Measurements from ENCODE around the gene XXYLT1.

The XXYLT1 gene

GRCh38 chr3:195184716-195185421, 86.1 kb downstream of the XXYLT1 start:
- DNase-seq (ENCODE audit: low spot score), result no peak

- no peak for DNase-seq (ENCODE audit: low spot score)
Observed at GRCh38 chr3:195183071-195183776, 87.7 kb downstream of the XXYLT1 start.

GRCh38 chr3:195182470-195182795, 88.5 kb downstream of the XXYLT1 start:
- DNase-seq (ENCODE audit: low spot score), result no peak

GRCh38 chr3:195181741-195182469, 89.1 kb downstream of the XXYLT1 start:
- DNase-seq (ENCODE audit: low spot score), result no peak

- no peak for DNase-seq (ENCODE audit: low spot score)
Observed at GRCh38 chr3:195181113-195181498, 89.9 kb downstream of the XXYLT1 start.

- DNase-seq (ENCODE audit: low spot score), result no peak
Observed at GRCh38 chr3:195180490-195181112, 90.4 kb downstream of the XXYLT1 start.

- DNase-seq (ENCODE audit: low spot score), result no peak
Observed at GRCh38 chr3:195179776-195180489, 91.0 kb downstream of the XXYLT1 start.

- no peak for DNase-seq (ENCODE audit: low spot score)
Observed at GRCh38 chr3:195178124-195178910, 92.6 kb downstream of the XXYLT1 start.

- DNase-seq (ENCODE audit: low spot score), result no peak
Observed at GRCh38 chr3:195177422-195178123, 93.4 kb downstream of the XXYLT1 start.

GRCh38 chr3:195176776-195177175, 94.2 kb downstream of the XXYLT1 start:
- DNase-seq (ENCODE audit: low spot score), result no peak

- DNase-seq (ENCODE audit: low spot score), result no peak
Observed at GRCh38 chr3:195175476-195176337, 95.3 kb downstream of the XXYLT1 start.

GRCh38 chr3:195175076-195175475, 95.9 kb downstream of the XXYLT1 start:
- no peak for DNase-seq (ENCODE audit: low spot score)

- DNase-seq (ENCODE audit: low spot score), result no peak
Observed at GRCh38 chr3:195173657-195174056, 97.3 kb downstream of the XXYLT1 start.

GRCh38 chr3:195172896-195173295, 98.1 kb downstream of the XXYLT1 start:
- DNase-seq (ENCODE audit: low spot score), result no peak

- no peak for DNase-seq (ENCODE audit: low spot score)
Observed at GRCh38 chr3:195172039-195172684, 98.8 kb downstream of the XXYLT1 start.

- DNase-seq (ENCODE audit: low spot score), result no peak
Observed at GRCh38 chr3:195171093-195171873, 99.7 kb downstream of the XXYLT1 start.

- DNase-seq (ENCODE audit: low spot score), result no peak
Observed at GRCh38 chr3:195170496-195170895, 100.5 kb downstream of the XXYLT1 start.

- DNase-seq (ENCODE audit: low spot score), result no peak
Observed at GRCh38 chr3:195169011-195169649, 101.8 kb downstream of the XXYLT1 start.
